Measurements from ENCODE around the gene TMPRSS3.

GRCh38 chr21:42352441-42353095 is 43.3 kb downstream of the TMPRSS3 start:
- TF ChIP-seq CTCF (conservative IDR thresholded peaks at IDR 0.05) (no peak), EZH2 (IDR thresholded peaks at IDR 0.05; ENCODE audit: low read depth) (no peak)

Data from PC-9 (cell line).